ENCODE data around the gene GRIN3B.

GRIN3B gene

GRCh38 chr19:1007399-1008251, 7.4 kb downstream of the GRIN3B start:
- no peak for DNase-seq (ENCODE audit: low read depth)

- DNase-seq (ENCODE audit: low read depth): no peak
Observed at GRCh38 chr19:1008268-1009040, 8.2 kb downstream of the GRIN3B start.

GRCh38 chr19:1009041-1009980, 9.1 kb downstream of the GRIN3B start:
- DNase-seq (ENCODE audit: low read depth): no peak

GRCh38 chr19:1009981-1010538, 9.8 kb downstream of the GRIN3B start:
- no peak for DNase-seq (ENCODE audit: low read depth)

- DNase-seq (ENCODE audit: low read depth): no peak
Observed at GRCh38 chr19:1010586-1011510, 10.6 kb downstream of the GRIN3B start.

- DNase-seq (ENCODE audit: low read depth): no peak
Observed at GRCh38 chr19:1011831-1012333, 11.7 kb downstream of the GRIN3B start.

- DNase-seq (ENCODE audit: low read depth): no peak
Observed at GRCh38 chr19:1012334-1012733, 12.1 kb downstream of the GRIN3B start.

- no peak for DNase-seq (ENCODE audit: low read depth)
Observed at GRCh38 chr19:1013218-1013617, 13.0 kb downstream of the GRIN3B start.

- no peak for DNase-seq (ENCODE audit: low read depth)
Observed at GRCh38 chr19:1014161-1015060, 14.2 kb downstream of the GRIN3B start.

- no peak for DNase-seq (ENCODE audit: low read depth)
Observed at GRCh38 chr19:1015061-1015781, 15.0 kb downstream of the GRIN3B start.

- DNase-seq (ENCODE audit: low read depth): no peak
Observed at GRCh38 chr19:1015782-1016646, 15.8 kb downstream of the GRIN3B start.

GRCh38 chr19:1016647-1017114, 16.5 kb downstream of the GRIN3B start:
- DNase-seq (ENCODE audit: low read depth): no peak

- no peak for DNase-seq (ENCODE audit: low read depth)
Observed at GRCh38 chr19:1017115-1017905, 17.1 kb downstream of the GRIN3B start.

GRCh38 chr19:1017906-1018305, 17.7 kb downstream of the GRIN3B start:
- DNase-seq (ENCODE audit: low read depth): no peak

GRCh38 chr19:1018393-1018792, 18.2 kb downstream of the GRIN3B start:
- DNase-seq (ENCODE audit: low read depth): no peak

GRCh38 chr19:1018932-1019615, 18.9 kb downstream of the GRIN3B start:
- no peak for DNase-seq (ENCODE audit: low read depth)
